ENCODE data around the gene CLEC4A.
"Not testable (repeated sequence)": the region's sequence is repeated elsewhere in the genome, so short reads cannot be mapped to it uniquely, and the experiment has no call there.

Gene CLEC4A

GRCh38 chr12:8087666-8088065 lies 35.8 kb upstream of the CLEC4A start:
- no peaks in the 10 kb centered on the region for H3K27me3 ChIP-seq (ENCODE audit: control insufficient read depth, insufficient read depth, low read length, poor library complexity, severe bottlenecking)

GRCh38 chr12:8088574-8088973 lies 34.8 kb upstream of the CLEC4A start:
- peaks cover 21% of the 10 kb centered on the region for H3K36me3 ChIP-seq (ENCODE audit: control insufficient read depth, insufficient read depth, low read length)
- no peaks in the 10 kb centered on the region for H3K4me1 ChIP-seq (ENCODE audit: control insufficient read depth, insufficient read depth, low read length)
- no peaks in the 10 kb centered on the region for H3K9me3 ChIP-seq (ENCODE audit: control insufficient read depth, low read length)
- no peak overlapping the region for H3K27ac ChIP-seq (ENCODE audit: insufficient read depth, low read depth, low read length, poor library complexity, severe bottlenecking)
- H3K4me3 ChIP-seq (ENCODE audit: insufficient read depth, low read depth, low read length), result no peak overlapping the region
- WGBS, 2 experiments, result 91 to 92% methylated on average over 3 of the region's 3 CpGs
- no peaks in the 10 kb centered on the region for H3K27me3 ChIP-seq (ENCODE audit: control insufficient read depth, insufficient read depth, low read length, poor library complexity, severe bottlenecking)

More at GRCh38 chr12:8087666-8088065, 35.8 kb upstream of the CLEC4A start:
- no peak overlapping the region for H3K27ac ChIP-seq (ENCODE audit: insufficient read depth, low read depth, low read length, poor library complexity, severe bottlenecking)
- 94% methylated on average over 2 of the region's 2 CpGs; no CpG with 5 or more reads in 1 of the 2 experiments for WGBS, 2 experiments
- H3K4me3 ChIP-seq (ENCODE audit: insufficient read depth, low read depth, low read length), result no peak overlapping the region
- H3K36me3 ChIP-seq (ENCODE audit: control insufficient read depth, insufficient read depth, low read length), result peaks cover 12% of the 10 kb centered on the region
- H3K4me1 ChIP-seq (ENCODE audit: control insufficient read depth, insufficient read depth, low read length), result no peaks in the 10 kb centered on the region
- H3K9me3 ChIP-seq (ENCODE audit: control insufficient read depth, low read length), result no peaks in the 10 kb centered on the region

- not testable (repeated sequence) for H3K27me3 ChIP-seq (ENCODE audit: control insufficient read depth, insufficient read depth, low read length, poor library complexity, severe bottlenecking); H3K4me1 ChIP-seq (ENCODE audit: control insufficient read depth, insufficient read depth, low read length); H3K27ac ChIP-seq (ENCODE audit: insufficient read depth, low read depth, low read length, poor library complexity, severe bottlenecking); H3K4me3 ChIP-seq (ENCODE audit: insufficient read depth, low read depth, low read length); H3K9me3 ChIP-seq (ENCODE audit: control insufficient read depth, low read length)
- H3K36me3 ChIP-seq (ENCODE audit: control insufficient read depth, insufficient read depth, low read length), result peaks cover 21% of the 10 kb centered on the region
- 92 to 93% methylated on average over 11 of the region's 11 CpGs for WGBS, 2 experiments
These were observed 34.1 kb upstream of the CLEC4A start for GRCh38 chr12:8089277-8089676.

- H3K36me3 ChIP-seq (ENCODE audit: control insufficient read depth, insufficient read depth, low read length), result peaks cover 25% of the 10 kb centered on the region
- no peaks in the 10 kb centered on the region for H3K9me3 ChIP-seq (ENCODE audit: control insufficient read depth, low read length)
- no peak overlapping the region for H3K27ac ChIP-seq (ENCODE audit: insufficient read depth, low read depth, low read length, poor library complexity, severe bottlenecking)
- no peaks in the 10 kb centered on the region for H3K4me1 ChIP-seq (ENCODE audit: control insufficient read depth, insufficient read depth, low read length)
- no peaks in the 10 kb centered on the region for H3K27me3 ChIP-seq (ENCODE audit: control insufficient read depth, insufficient read depth, low read length, poor library complexity, severe bottlenecking)
- WGBS, 2 experiments, result 94% methylated on average over 5 of the region's 5 CpGs
- H3K4me3 ChIP-seq (ENCODE audit: insufficient read depth, low read depth, low read length), result no peak overlapping the region
These were observed 33.7 kb upstream of the CLEC4A start for GRCh38 chr12:8089716-8090115.

- Histone ChIP-seq H3K4me1 (ENCODE audit: control insufficient read depth, insufficient read depth, low read length) (no peaks in the 10 kb centered on the region), H3K27me3 (ENCODE audit: control insufficient read depth, insufficient read depth, low read length, poor library complexity, severe bottlenecking) (no peaks in the 10 kb centered on the region), H3K4me3 (ENCODE audit: insufficient read depth, low read depth, low read length) (no peak overlapping the region), H3K9me3 (ENCODE audit: control insufficient read depth, low read length) (no peaks in the 10 kb centered on the region), H3K36me3 (ENCODE audit: control insufficient read depth, insufficient read depth, low read length) (peaks cover 36% of the 10 kb centered on the region), H3K27ac (ENCODE audit: insufficient read depth, low read depth, low read length, poor library complexity, severe bottlenecking) (no peak overlapping the region)
- WGBS, 2 experiments, result 89 to 96% methylated on average over 3 of the region's 3 CpGs
These were observed 30.1 kb upstream of the CLEC4A start for GRCh38 chr12:8093291-8093690.

- Histone ChIP-seq H3K4me3 (ENCODE audit: insufficient read depth, low read depth, low read length) (no peak overlapping the region), H3K4me1 (ENCODE audit: control insufficient read depth, insufficient read depth, low read length) (no peaks in the 10 kb centered on the region), H3K27ac (ENCODE audit: insufficient read depth, low read depth, low read length, poor library complexity, severe bottlenecking) (no peak overlapping the region), H3K9me3 (ENCODE audit: control insufficient read depth, low read length) (no peaks in the 10 kb centered on the region), H3K27me3 (ENCODE audit: control insufficient read depth, insufficient read depth, low read length, poor library complexity, severe bottlenecking) (no peaks in the 10 kb centered on the region), H3K36me3 (ENCODE audit: control insufficient read depth, insufficient read depth, low read length) (peaks cover 36% of the 10 kb centered on the region)
- WGBS, 2 experiments, result 94 to 95% methylated on average over 2 of the region's 2 CpGs
These were observed 27.0 kb upstream of the CLEC4A start for GRCh38 chr12:8096281-8096915.

GRCh38 chr12:8099235-8099634 lies 24.2 kb upstream of the CLEC4A start:
- H3K36me3 ChIP-seq (ENCODE audit: control insufficient read depth, insufficient read depth, low read length), result peaks cover 15% of the 10 kb centered on the region
- H3K27ac ChIP-seq (ENCODE audit: insufficient read depth, low read depth, low read length, poor library complexity, severe bottlenecking), result no peak overlapping the region
- H3K4me3 ChIP-seq (ENCODE audit: insufficient read depth, low read depth, low read length), result no peak overlapping the region
- H3K4me1 ChIP-seq (ENCODE audit: control insufficient read depth, insufficient read depth, low read length), result no peaks in the 10 kb centered on the region
- H3K9me3 ChIP-seq (ENCODE audit: control insufficient read depth, low read length), result no peaks in the 10 kb centered on the region
- 95 to 98% methylated on average over 3 of the region's 3 CpGs for WGBS, 2 experiments
- H3K27me3 ChIP-seq (ENCODE audit: control insufficient read depth, insufficient read depth, low read length, poor library complexity, severe bottlenecking), result no peaks in the 10 kb centered on the region

GRCh38 chr12:8108808-8109398 lies 14.5 kb upstream of the CLEC4A start:
- no peaks in the 10 kb centered on the region for H3K4me1 ChIP-seq (ENCODE audit: control insufficient read depth, insufficient read depth, low read length)
- no peaks in the 10 kb centered on the region for H3K9me3 ChIP-seq (ENCODE audit: control insufficient read depth, low read length)
- WGBS, 2 experiments, result 10 to 26% methylated on average over 3 of the region's 3 CpGs
- H3K27ac ChIP-seq (ENCODE audit: insufficient read depth, low read depth, low read length, poor library complexity, severe bottlenecking), result no peak overlapping the region
- H3K27me3 ChIP-seq (ENCODE audit: control insufficient read depth, insufficient read depth, low read length, poor library complexity, severe bottlenecking), result no peaks in the 10 kb centered on the region
- no peak overlapping the region for H3K4me3 ChIP-seq (ENCODE audit: insufficient read depth, low read depth, low read length)
- H3K36me3 ChIP-seq (ENCODE audit: control insufficient read depth, insufficient read depth, low read length), result no peaks in the 10 kb centered on the region

GRCh38 chr12:8113117-8113516 lies 10.3 kb upstream of the CLEC4A start:
- not testable (repeated sequence) for H3K36me3 ChIP-seq (ENCODE audit: control insufficient read depth, insufficient read depth, low read length); H3K9me3 ChIP-seq (ENCODE audit: control insufficient read depth, low read length); H3K4me1 ChIP-seq (ENCODE audit: control insufficient read depth, insufficient read depth, low read length); H3K27me3 ChIP-seq (ENCODE audit: control insufficient read depth, insufficient read depth, low read length, poor library complexity, severe bottlenecking); H3K27ac ChIP-seq (ENCODE audit: insufficient read depth, low read depth, low read length, poor library complexity, severe bottlenecking); H3K4me3 ChIP-seq (ENCODE audit: insufficient read depth, low read depth, low read length)
- WGBS, 2 experiments, result 91 to 99% methylated on average over 2 to 4 of the region's 4 CpGs

GRCh38 chr12:8120072-8120713 lies 3.2 kb upstream of the CLEC4A start:
- 89 to 92% methylated on average over 4 of the region's 4 CpGs for WGBS, 2 experiments
- no peak overlapping the region for H3K4me3 ChIP-seq (ENCODE audit: insufficient read depth, low read depth, low read length)

More at GRCh38 chr12:8120072-8120713, 3.2 kb upstream of the CLEC4A start:
- H3K36me3 ChIP-seq (ENCODE audit: control insufficient read depth, insufficient read depth, low read length), result no peaks in the 10 kb centered on the region
- H3K27me3 ChIP-seq (ENCODE audit: control insufficient read depth, insufficient read depth, low read length, poor library complexity, severe bottlenecking), result no peaks in the 10 kb centered on the region
- H3K27ac ChIP-seq (ENCODE audit: insufficient read depth, low read depth, low read length, poor library complexity, severe bottlenecking), result no peak overlapping the region
- H3K4me1 ChIP-seq (ENCODE audit: control insufficient read depth, insufficient read depth, low read length), result no peaks in the 10 kb centered on the region
- H3K9me3 ChIP-seq (ENCODE audit: control insufficient read depth, low read length), result no peaks in the 10 kb centered on the region

Measured in ectodermal cell (in vitro differentiated cells).